Endothelial cell of umbilical vein (primary cell): ENCODE measurements around the gene RBM26. TPM values are rescaled to one million over a fixed set of nuclear protein-coding genes. Genes with fewer than 3 reads are reported as not detected.
A peak's percentile ranks its signal among the peaks of the same experiment; 100 is the strongest.

Source experiments
- BruUV-seq: library from RNA; stranded (reverse); fragments of 400-500 nt; replicated peaks from 2 replicates; lab custom pipeline; 2021; lab: Mats Ljungman, UMichigan
- CTCF ChIA-PET: fragments of 300-600, 350-600 bp; sonication (Branson Sonifier 250); formaldehyde crosslinking; loops from one replicate; lab custom pipeline; 2021; ENCODE audit warnings: antibody characterized with exemption, inconsistent platforms; lab: Charles Lee
- POLR2A ChIA-PET: fragments of 300-600, 350-600 bp; sonication (Branson Sonifier 250); formaldehyde crosslinking; loops from one replicate; lab custom pipeline; 2021; ENCODE audit warnings: antibody characterized with exemption, inconsistent platforms; lab: Charles Lee
- DNase-seq: peaks from one replicate; pipeline ENCODE4 v3.0.0-alpha.2; 2011; ENCODE audit warnings: low read depth, low spot score
- FAIRE-seq: peaks from 2 replicates; lab custom pipeline; 2011; peaks lifted over from hg19 to GRCh38; lab: Jason Lieb, UNC
- H2AFZ ChIP-seq: 2 replicates; pipeline ENCODE4 v1.6.0; 2012; ENCODE audit warnings: low read depth, low read length, control low read depth, inconsistent platforms
- H3K27ac ChIP-seq: 2 replicates; pipeline ENCODE4 v1.5.1; 2011; ENCODE audit warnings: low read depth, mild to moderate bottlenecking, control low read depth, low read length, moderate library complexity; ENCODE audit not compliant: insufficient read depth
- H3K27me3 ChIP-seq, 2 experiments: 2 replicates each; pipeline versions ENCODE4 v1.6.0 to v1.6.1; 2011; ENCODE audit warnings: low read length in 2 of 2, mixed read lengths in 1 of 2; ENCODE audit not compliant: control insufficient read depth in 2 of 2, insufficient read depth in 2 of 2
- H3K36me3 ChIP-seq, 2 experiments: 2 replicates in 1 of 2; 3 replicates in 1 of 2; pipeline ENCODE4 v1.5.1; 2011; ENCODE audit warnings: low read length in 2 of 2, mild to moderate bottlenecking in 1 of 2, moderate library complexity in 1 of 2; ENCODE audit not compliant: control insufficient read depth in 2 of 2, insufficient read depth in 2 of 2; ENCODE audit errors: extremely low read depth in 1 of 2
- H3K4me1 ChIP-seq: 3 replicates; pipeline ENCODE4 v1.5.1; 2011; ENCODE audit warnings: mild to moderate bottlenecking, low read length; ENCODE audit not compliant: control insufficient read depth, insufficient read depth; ENCODE audit errors: extremely low read depth
- H3K4me2 ChIP-seq: 2 replicates; pipeline ENCODE4 v1.6.1; 2011; ENCODE audit warnings: low read length, control low read depth, mixed read lengths; ENCODE audit not compliant: insufficient read depth
- H3K4me3 ChIP-seq, 3 experiments: fragments of 200-600 bp in 1 of 3; sonication (generic), shearing (Covaris generic) in 1 of 3; replicated peaks in 1 of 3; 2 replicates each; pipeline ENCODE4 v1.5.1; 2011 to 2016; ENCODE audit warnings: control low read depth in 3 of 3, low read length in 3 of 3, mild to moderate bottlenecking in 2 of 3, inconsistent platforms in 1 of 3, low read depth in 1 of 3, moderate library complexity in 1 of 3; ENCODE audit not compliant: insufficient read depth in 1 of 3
- H3K79me2 ChIP-seq: 2 replicates; pipeline ENCODE4 v1.6.0; 2012; ENCODE audit warnings: low read length, inconsistent platforms; ENCODE audit not compliant: control insufficient read depth, insufficient read depth
- H3K9ac ChIP-seq: replicated peaks from 2 replicates; pipeline ENCODE3; 2011; ENCODE audit warnings: low read length, control low read depth; ENCODE audit not compliant: insufficient read depth; ENCODE audit errors: extremely low read depth
- H3K9me1 ChIP-seq: replicated peaks from 3 replicates; pipeline ENCODE4 v1.6.0; 2011; ENCODE audit warnings: mild to moderate bottlenecking, low read length; ENCODE audit not compliant: control insufficient read depth, insufficient read depth; ENCODE audit errors: extremely low read depth
- H3K9me3 ChIP-seq: replicated peaks from 2 replicates; pipeline ENCODE4 v1.5.1; 2012; ENCODE audit warnings: low read length, inconsistent platforms; ENCODE audit not compliant: control insufficient read depth, insufficient read depth
- H4K20me1 ChIP-seq: replicated peaks from 2 replicates; pipeline ENCODE3; 2011; ENCODE audit warnings: mild to moderate bottlenecking, low read length; ENCODE audit not compliant: control insufficient read depth, insufficient read depth; ENCODE audit errors: extremely low read depth
- CTCF ChIP-seq, 2 donors: IDR thresholded peaks; 1 replicate in 1 of 2; 2 replicates in 1 of 2; pipeline ENCODE4 v1.5.1; 2011; ENCODE audit warnings: low read length in 2 of 2, mild to moderate bottlenecking in 2 of 2, moderate library complexity in 2 of 2, control low read depth in 1 of 2, inconsistent platforms in 1 of 2, low read depth in 1 of 2; ENCODE audit not compliant: insufficient read depth in 1 of 2; ENCODE audit errors: extremely low read depth in 1 of 2
- EZH2 ChIP-seq: IDR thresholded peaks from 2 replicates; pipeline ENCODE4 v1.6.1; 2012; ENCODE audit warnings: borderline replicate concordance, low read depth, mild to moderate bottlenecking, moderate library complexity, low read length, inconsistent platforms; ENCODE audit not compliant: severe bottlenecking
- FOS ChIP-seq: IDR thresholded peaks from 2 replicates; pipeline ENCODE4 v1.6.1; 2011; ENCODE audit warnings: mild to moderate bottlenecking, low read length, moderate library complexity, borderline replicate concordance; ENCODE audit not compliant: insufficient read depth
- GATA2 ChIP-seq: IDR thresholded peaks from 2 replicates; pipeline ENCODE4 v1.7.0; 2011; ENCODE audit warnings: low read depth, mild to moderate bottlenecking, moderate library complexity, mixed read lengths, low read length; ENCODE audit not compliant: insufficient read length, insufficient read depth
- JUN ChIP-seq: IDR thresholded peaks from 2 replicates; pipeline ENCODE4 v1.6.1; 2011; ENCODE audit warnings: borderline replicate concordance, low read depth; ENCODE audit not compliant: insufficient read length, insufficient read depth
- MAX ChIP-seq: IDR thresholded peaks from 2 replicates; pipeline ENCODE4 v1.6.1; 2011; ENCODE audit not compliant: insufficient read depth, insufficient read length
- MYC ChIP-seq: IDR thresholded peaks from one replicate; pipeline ENCODE4 v1.6.1; 2011; ENCODE audit warnings: mild to moderate bottlenecking, low read depth, low read length
- POLR2A ChIP-seq: IDR thresholded peaks from 2 replicates; pipeline ENCODE4 v1.6.1; 2012; ENCODE audit warnings: low read depth, mild to moderate bottlenecking, control low read depth, low read length
- POLR2AphosphoS5 ChIP-seq: IDR thresholded peaks from 2 replicates; pipeline ENCODE4 v1.6.1; 2012; ENCODE audit warnings: low read depth, mild to moderate bottlenecking, control low read depth, low read length, moderate library complexity; ENCODE audit not compliant: insufficient read depth
- dilution Hi-C: fragments of 300-500 bp; cut with MboI; formaldehyde crosslinking; loops from one replicate; pipeline ENCODE4 v1.15.0; 2019; ENCODE audit warnings: low sequenced_read_pairs; ENCODE audit not compliant: extremely low pct_ligation_motif_present
- intact Hi-C: fragments of 100-400 bp; cut with micrococcal nuclease; formaldehyde crosslinking; loops from one replicate; pipeline ENCODE4 v1.10.0; 2022
- polyA plus RNA-seq, 4 experiments: library from polyadenylated mRNA; depleted of rRNA in 3 of 4; stranded (reverse) in 3 of 4; unstranded in 1 of 4; fragments of >200 nt; gene quantifications; 2 replicates each; pipeline versions ENCODE4 v1.2.1 to v1.2.3, GENCODE V29; 2011 to 2012; ENCODE audit warnings: missing spikeins in 1 of 4
- total RNA-seq: library from RNA; stranded (reverse); gene quantifications from 2 replicates; pipeline ENCODE4 v1.2.3, GENCODE V29; 2021

RBM26 gene
- total and polyA plus RNA-seq, 2 donors (not counting 3 experiments of a cell fraction or from before 2014, with no cell fraction given), result 14.8 to 54.3 TPM

GRCh38 chr13:79402679-79403078, 3.4 kb downstream of the RBM26 start:
- ChIA-PET POLR2A (no interaction called here), CTCF (interaction anchor here (2.6 kb wide), 2 partner anchors 10 to 21 kb away, joined by 8 to 20 read pairs; no protein-coding TSS in a partner anchor)

More at GRCh38 chr13:79402679-79403078, 3.4 kb downstream of the RBM26 start:
- BruUV-seq, result no TSS peak
- Histone ChIP-seq H3K27me3 (no peaks in the 10 kb centered on the region), H3K9me3 (no peaks in the 10 kb centered on the region), H3K9me1 (no peaks in the 10 kb centered on the region), H3K27ac (no peak overlapping the region), H3K4me1 (peaks cover 44% of the 10 kb centered on the region), H4K20me1 (peaks cover 8% of the 10 kb centered on the region), H3K79me2 (peaks cover 82% of the 10 kb centered on the region), H2AFZ (no peak overlapping the region), H3K4me3 (peak overlapping the region in 1 of 3 experiments; percentile 8), H3K36me3 (peaks cover 0 to 2% of the 10 kb centered on the region in 2 experiments), H3K4me2 (peak overlapping the region; percentile 96), H3K9ac (no peak overlapping the region)
- TF ChIP-seq GATA2, result no peak
- TF ChIP-seq POLR2AphosphoS5, result no peak
- no peak for TF ChIP-seq CTCF (IDR thresholded peaks at IDR 0.05; ENCODE audit: extremely low read depth in 1 of 2, insufficient read depth in 1 of 2, low read depth in 1 of 2, low read length in 2 of 2)
- no peak for TF ChIP-seq JUN
- no peak for TF ChIP-seq POLR2A
- TF ChIP-seq MYC, result no peak
- no peak for TF ChIP-seq EZH2
- no peak for TF ChIP-seq MAX
- no peak for TF ChIP-seq FOS
- DNase-seq (peak; percentile 9), FAIRE-seq (no peak)
- intact Hi-C loops (no loop called here), dilution Hi-C loops (no loop called here)
